ENCODE results near the gene SFXN4. TPM values are rescaled to one million over a fixed set of nuclear protein-coding genes. Genes with fewer than 3 reads are reported as not detected.

SFXN4 gene
- total RNA-seq, 1 experiment from 2014 or later, result 21.9 TPM

DNA sequence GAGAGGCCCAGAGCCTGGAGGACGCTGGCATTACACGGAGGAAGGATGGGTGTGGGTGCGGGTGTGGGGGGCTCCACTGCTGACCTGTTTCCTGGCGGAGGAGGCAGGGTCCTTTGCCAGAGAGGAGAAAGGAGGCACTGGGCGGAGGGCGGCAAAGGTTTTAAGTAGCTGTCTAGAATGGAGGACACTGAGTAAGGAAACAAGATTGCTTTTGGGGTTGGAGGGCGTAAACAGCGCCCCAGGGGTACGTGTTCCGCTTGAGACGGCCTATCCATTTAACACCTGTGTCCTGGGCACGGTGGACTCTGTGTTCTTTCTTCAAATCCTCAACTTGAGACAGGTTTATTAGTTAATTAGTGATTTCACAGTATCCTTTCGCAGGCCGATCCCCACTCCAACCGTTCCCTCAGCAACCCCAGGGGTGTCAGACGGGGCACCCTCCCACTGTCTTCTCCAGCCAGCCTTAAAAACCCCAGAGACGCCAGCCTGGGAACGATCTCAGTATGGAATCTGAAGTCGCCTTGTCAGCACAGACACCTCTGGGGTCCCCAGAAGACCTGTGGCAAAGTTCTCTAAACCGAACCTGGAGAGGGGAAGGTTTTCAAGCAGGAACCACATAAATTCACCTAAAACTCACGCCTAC lies 24.8 kb downstream of the SFXN4 start:
- no peaks in the 10 kb centered on the region; the same call in 1 of the 2 replicates for H3K27me3 Mint-ChIP-seq (ENCODE audit: low read depth)
- no peaks in the 10 kb centered on the region for H3K23me2 ChIP-seq (ENCODE audit: insufficient read length, low read depth, low read length, poor library complexity, severe bottlenecking)
- WGBS (ENCODE audit: extremely low coverage, insufficient read length, low lambda C conversion rate), result no CpG with 5 or more reads among the region's 21 CpGs
- TF ChIP-seq, protein P1, sequence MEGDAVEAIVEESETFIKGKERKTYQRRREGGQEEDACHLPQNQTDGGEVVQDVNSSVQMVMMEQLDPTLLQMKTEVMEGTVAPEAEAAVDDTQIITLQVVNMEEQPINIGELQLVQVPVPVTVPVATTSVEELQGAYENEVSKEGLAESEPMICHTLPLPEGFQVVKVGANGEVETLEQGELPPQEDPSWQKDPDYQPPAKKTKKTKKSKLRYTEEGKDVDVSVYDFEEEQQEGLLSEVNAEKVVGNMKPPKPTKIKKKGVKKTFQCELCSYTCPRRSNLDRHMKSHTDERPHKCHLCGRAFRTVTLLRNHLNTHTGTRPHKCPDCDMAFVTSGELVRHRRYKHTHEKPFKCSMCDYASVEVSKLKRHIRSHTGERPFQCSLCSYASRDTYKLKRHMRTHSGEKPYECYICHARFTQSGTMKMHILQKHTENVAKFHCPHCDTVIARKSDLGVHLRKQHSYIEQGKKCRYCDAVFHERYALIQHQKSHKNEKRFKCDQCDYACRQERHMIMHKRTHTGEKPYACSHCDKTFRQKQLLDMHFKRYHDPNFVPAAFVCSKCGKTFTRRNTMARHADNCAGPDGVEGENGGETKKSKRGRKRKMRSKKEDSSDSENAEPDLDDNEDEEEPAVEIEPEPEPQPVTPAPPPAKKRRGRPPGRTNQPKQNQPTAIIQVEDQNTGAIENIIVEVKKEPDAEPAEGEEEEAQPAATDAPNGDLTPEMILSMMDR (conservative IDR thresholded peaks at IDR 0.05), result no peak
- H3K4me1 ChIP-seq (ENCODE audit: insufficient read depth, low read length), result no peaks in the 10 kb centered on the region
- H2BK15ac ChIP-seq (ENCODE audit: low read depth, low read length), result no peak overlapping the region
- H2AK5ac ChIP-seq (ENCODE audit: insufficient read length, low read length), result no peak overlapping the region
- H3K9me3 ChIP-seq (ENCODE audit: control insufficient read depth, low read depth, low read length), result no peaks in the 10 kb centered on the region
- H3K27ac Mint-ChIP-seq, result 0 out of 7 replicates have a peak overlapping the region, but pooled peaks of 2 of the 3 experiments have one; percentile 27 to 28
- no peak overlapping the region for H3T11ph ChIP-seq (ENCODE audit: low read length)
- no peaks in the 10 kb centered on the region for H3K27me3 ChIP-seq (ENCODE audit: insufficient read depth, low read length)
- no peak overlapping the region for H3K27ac ChIP-seq (ENCODE audit: insufficient read length, low read depth, low read length)
- H3K4ac ChIP-seq (ENCODE audit: low read depth, low read length), result no peak overlapping the region
- H3K9me3 Mint-ChIP-seq, result no peaks in the 10 kb centered on the region; a peak in 1 of 5 replicates
- no peak overlapping the region for H2AFZ ChIP-seq (ENCODE audit: low read length)
- no peak overlapping the region for H2BK120ac ChIP-seq (ENCODE audit: low read depth, low read length, poor library complexity, severe bottlenecking)
- H3K9ac ChIP-seq (ENCODE audit: extremely low read depth, insufficient read length, low read length), result no peak overlapping the region
- no peak overlapping the region; a peak in 1 of 5 replicates for H3K4me3 Mint-ChIP-seq
- no peaks in the 10 kb centered on the region for H3K79me1 ChIP-seq (ENCODE audit: insufficient read depth, low read depth, low read length, poor library complexity, severe bottlenecking)
- no peak overlapping the region for H3K4me2 ChIP-seq (ENCODE audit: insufficient read depth, insufficient read length, low read length)
- H3K23ac ChIP-seq (ENCODE audit: insufficient read length, low read depth, low read length), result no peak overlapping the region
- no peak overlapping the region for H2BK5ac ChIP-seq (ENCODE audit: insufficient read length, low read length)
- DNase-seq, result no peak
- H3K79me2 ChIP-seq (ENCODE audit: insufficient read depth, low read length), result no peaks in the 10 kb centered on the region
- no peak overlapping the region for H2BK20ac ChIP-seq (ENCODE audit: low read depth, low read length, poor library complexity, severe bottlenecking)
- no peaks in the 10 kb centered on the region for H4K20me1 ChIP-seq (ENCODE audit: control insufficient read depth, insufficient read depth, insufficient read length)
- H3K56ac ChIP-seq (ENCODE audit: insufficient read length, low read depth, low read length), result no peak overlapping the region
- no peak overlapping the region for H3K14ac ChIP-seq (ENCODE audit: insufficient read depth, low read length)
- H4K8ac ChIP-seq (replicated peaks; ENCODE audit: insufficient read length, low read depth, low read length), result no peak overlapping the region
- H2BK12ac ChIP-seq (ENCODE audit: insufficient read length, low read depth, low read length), result no peak overlapping the region
- no peak overlapping the region for H3K18ac ChIP-seq (ENCODE audit: insufficient read length, low read depth, low read length)
- H3K4me1 Mint-ChIP-seq, result no peaks in the 10 kb centered on the region
- no peak overlapping the region for H4K91ac ChIP-seq (ENCODE audit: insufficient read length, low read depth, low read length)
- H4K5ac ChIP-seq (ENCODE audit: insufficient read length, low read depth, low read length), result no peak overlapping the region
- H3K36me3 Mint-ChIP-seq (ENCODE audit: insufficient read depth in 1 of 3, low read depth in 3 of 3), result peaks cover 2 to 18% (median 7%) of the 10 kb centered on the region in 3 experiments; a peak in 5 of 7 replicates

All from H9 (cell line).